Measurements from ENCODE around the gene DENND2A.

Gene DENND2A

GRCh38 chr7:140484479-140484878, 156.1 kb downstream of the DENND2A start:
- H3K27me3 Mint-ChIP-seq = no peaks in the 10 kb centered on the region
- H3K9me3 Mint-ChIP-seq = no peaks in the 10 kb centered on the region
- no peak for ATAC-seq
- no peaks in the 10 kb centered on the region for H3K4me1 Mint-ChIP-seq
- H3K27ac Mint-ChIP-seq = no peak overlapping the region
- no peak overlapping the region for H3K4me3 Mint-ChIP-seq
- H3K36me3 Mint-ChIP-seq = no peaks in the 10 kb centered on the region

- no peak for ATAC-seq
- H3K27ac Mint-ChIP-seq = peak overlapping the region; percentile 93
- H3K27me3 Mint-ChIP-seq = no peaks in the 10 kb centered on the region
- peaks cover 21% of the 10 kb centered on the region for H3K4me1 Mint-ChIP-seq
- peak overlapping the region; percentile 95 for H3K4me3 Mint-ChIP-seq
- no peaks in the 10 kb centered on the region for H3K9me3 Mint-ChIP-seq
- H3K36me3 Mint-ChIP-seq = no peaks in the 10 kb centered on the region
These were observed 160.9 kb downstream of the DENND2A start for GRCh38 chr7:140479739-140480084.

DNA sequence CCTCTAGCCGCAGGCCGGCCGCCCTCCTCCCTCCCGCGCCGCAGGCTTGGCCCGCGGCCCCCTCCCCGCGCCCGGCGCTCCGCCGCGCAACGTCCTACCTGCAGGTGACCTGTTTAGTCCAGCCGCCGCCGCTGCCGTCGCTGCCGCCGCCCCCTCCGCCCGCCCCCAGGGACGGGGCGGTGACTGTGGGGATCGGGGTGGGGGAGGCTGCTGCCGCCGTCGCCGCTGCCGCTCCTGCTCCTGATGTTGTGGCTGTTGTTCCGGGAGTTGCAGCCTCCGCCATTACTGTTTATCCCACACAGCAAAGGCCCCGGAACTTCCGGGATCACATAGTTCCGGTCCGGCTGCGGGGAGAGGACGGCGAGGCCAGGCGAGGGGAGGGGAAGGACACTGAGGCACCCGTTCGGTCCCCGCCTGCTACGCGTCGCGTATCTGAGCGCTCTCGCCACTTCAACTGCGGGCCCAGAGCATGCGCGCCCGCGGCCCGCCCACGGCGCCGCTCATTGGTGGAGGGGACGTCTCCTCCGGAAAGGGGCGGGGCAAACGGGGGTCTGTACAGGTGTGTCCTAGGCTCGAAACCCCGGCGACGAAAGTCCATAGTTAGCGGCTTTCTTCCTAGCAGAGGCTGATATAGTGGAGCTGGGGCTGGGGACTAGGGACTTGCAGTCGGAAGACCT, 161.4 kb downstream of the DENND2A start, which contains the start of gene MKRN1:
MKRN1 (minus strand) TSS at position 444 of the 677 bp plus-strand sequence; CDS start at position 283, 161 bp downstream.
- Mint-ChIP-seq H3K4me1 (peaks cover 21% of the 10 kb centered on the region), H3K4me3 (peak within 1 kb of the TSS; percentile 95), H3K9me3 (no peaks in the 10 kb centered on the region), H3K27me3 (no peaks in the 10 kb centered on the region), H3K36me3 (no peaks in the 10 kb centered on the region), H3K27ac (peak within 1 kb of the TSS; percentile 93)
- ATAC-seq = peak; percentile 98

GRCh38 chr7:140478246-140479061, 162.2 kb downstream of the DENND2A start:
- Mint-ChIP-seq H3K9me3 (no peaks in the 10 kb centered on the region), H3K27me3 (no peaks in the 10 kb centered on the region), H3K4me1 (peaks cover 27% of the 10 kb centered on the region), H3K4me3 (peak overlapping the region; percentile 95), H3K36me3 (no peaks in the 10 kb centered on the region), H3K27ac (peak overlapping the region; percentile 93)
- ATAC-seq = peak; percentile 53

DNA sequence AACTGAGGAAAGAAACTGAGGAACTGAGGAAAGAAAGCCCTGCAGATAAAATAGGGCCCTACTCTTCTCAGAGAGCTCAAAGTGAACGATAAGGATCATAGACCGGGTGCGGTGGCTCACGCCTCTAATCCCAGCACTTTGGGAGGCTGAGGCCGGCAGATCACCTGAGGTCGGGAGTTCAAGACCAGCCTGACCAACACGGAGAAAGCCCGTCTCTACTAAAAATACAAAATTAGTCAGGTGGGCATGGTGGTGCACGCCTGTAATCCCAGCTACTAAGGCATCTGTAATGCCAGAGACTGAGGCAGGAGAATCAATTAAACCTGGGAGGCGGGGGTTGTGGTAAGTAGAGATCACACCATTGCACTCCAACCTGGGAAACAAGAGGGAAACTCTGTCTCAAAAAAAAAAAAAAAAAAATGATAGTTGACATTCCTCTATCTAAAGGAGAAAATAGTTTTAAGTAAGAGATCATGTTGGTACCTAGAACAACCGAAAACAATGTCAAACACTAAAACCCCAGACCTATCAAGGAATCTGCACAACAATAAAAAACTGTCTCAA, 163.8 kb downstream of the DENND2A start:
- ATAC-seq = no peak
- peak overlapping the region; percentile 93 for H3K27ac Mint-ChIP-seq
- no peaks in the 10 kb centered on the region for H3K27me3 Mint-ChIP-seq
- peaks cover 39% of the 10 kb centered on the region for H3K4me1 Mint-ChIP-seq
- peak overlapping the region; percentile 95 for H3K4me3 Mint-ChIP-seq
- H3K36me3 Mint-ChIP-seq = peaks cover 2% of the 10 kb centered on the region
- no peaks in the 10 kb centered on the region for H3K9me3 Mint-ChIP-seq

DNA sequence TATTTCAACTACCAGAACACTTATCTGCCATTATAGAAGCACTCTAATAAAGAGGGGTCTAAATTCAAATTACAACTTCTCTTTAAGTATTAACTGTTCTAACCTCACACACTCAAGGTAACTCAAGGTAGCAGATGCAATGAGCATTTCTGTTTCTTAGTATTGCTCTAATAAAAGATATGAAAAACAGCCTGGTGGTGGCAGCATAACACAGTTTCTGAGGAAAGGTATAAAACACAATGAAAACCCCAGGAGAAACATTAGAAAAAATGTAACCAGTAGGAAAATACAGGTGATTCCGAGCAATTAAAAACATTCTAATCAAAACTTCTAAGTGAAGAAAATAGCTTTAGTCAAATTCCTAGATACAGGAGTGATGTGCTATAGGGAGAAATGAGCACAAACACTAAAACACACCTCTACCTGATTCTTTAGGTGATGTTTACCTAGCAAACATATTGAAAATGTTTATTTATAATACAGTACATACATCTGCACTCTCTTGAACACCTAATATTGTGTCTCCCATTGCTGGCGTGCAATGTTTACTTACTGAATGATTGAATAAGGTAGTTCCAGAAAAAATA, 164.8 kb downstream of the DENND2A start:
- ATAC-seq = no peak
- Mint-ChIP-seq H3K4me3 (peak overlapping the region; percentile 53), H3K27ac (no peak overlapping the region)

More for the DNA sequence above, 164.8 kb downstream of the DENND2A start:
- Mint-ChIP-seq H3K27me3 (no peaks in the 10 kb centered on the region), H3K4me1 (peaks cover 42% of the 10 kb centered on the region), H3K9me3 (no peaks in the 10 kb centered on the region), H3K36me3 (peaks cover 6% of the 10 kb centered on the region)
